CMK (cell line): ENCODE data around the gene PAMR1.
A peak's percentile ranks its signal among the peaks of the same experiment; 100 is the strongest.

ENCODE experiments used
- DNase-seq: peaks from one replicate; pipeline ENCODE4 v3.0.0-alpha.2; 2010; ENCODE audit warnings: low read depth

PAMR1 gene

DNA sequence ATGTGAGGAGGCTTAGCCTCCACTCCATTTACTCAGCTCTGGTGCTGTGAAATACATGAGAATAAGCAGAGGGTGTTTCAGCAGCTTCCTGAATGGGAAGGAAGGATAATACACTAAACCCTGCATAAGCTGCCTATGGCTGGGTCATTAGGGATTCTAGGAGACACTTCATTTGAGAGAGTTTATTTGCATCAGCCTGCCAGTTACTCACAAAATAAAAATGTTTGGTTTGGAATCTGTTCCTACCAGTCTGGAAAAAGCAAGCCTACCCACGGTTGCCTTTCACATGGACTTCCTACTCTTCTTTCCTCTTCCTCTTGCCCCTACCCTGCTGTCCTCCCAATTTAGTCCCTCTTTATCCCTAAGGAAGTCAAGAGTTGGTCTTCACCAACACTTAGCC lies 126.5 kb downstream of the PAMR1 start:
- no peak for DNase-seq

DNA sequence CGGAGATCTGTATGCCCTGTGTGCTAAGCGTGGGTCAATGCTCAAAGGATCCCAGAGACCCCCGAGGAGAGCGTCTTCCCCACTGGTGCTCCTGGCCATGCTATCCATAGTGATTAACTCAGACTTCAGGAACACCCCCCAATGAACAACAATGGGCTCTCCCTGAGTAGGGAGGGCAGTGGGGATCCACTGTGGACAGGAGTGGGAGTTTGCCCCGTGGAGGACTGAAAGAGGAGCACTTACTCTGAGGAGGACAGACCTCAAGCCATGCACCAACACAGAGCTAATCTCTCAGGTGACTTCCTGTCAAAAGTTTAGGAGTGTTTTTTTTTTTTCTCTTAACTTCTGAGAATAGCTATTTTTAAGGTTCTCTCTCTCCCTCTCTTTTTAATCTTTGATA lies 130.5 kb downstream of the PAMR1 start:
- no peak for DNase-seq

- no peak for DNase-seq
Observed at GRCh38 chr11:35393098-35393497, 132.3 kb downstream of the PAMR1 start.

- DNase-seq = peak; percentile 36
Observed at GRCh38 chr11:35391922-35392688, 133.3 kb downstream of the PAMR1 start.

DNA sequence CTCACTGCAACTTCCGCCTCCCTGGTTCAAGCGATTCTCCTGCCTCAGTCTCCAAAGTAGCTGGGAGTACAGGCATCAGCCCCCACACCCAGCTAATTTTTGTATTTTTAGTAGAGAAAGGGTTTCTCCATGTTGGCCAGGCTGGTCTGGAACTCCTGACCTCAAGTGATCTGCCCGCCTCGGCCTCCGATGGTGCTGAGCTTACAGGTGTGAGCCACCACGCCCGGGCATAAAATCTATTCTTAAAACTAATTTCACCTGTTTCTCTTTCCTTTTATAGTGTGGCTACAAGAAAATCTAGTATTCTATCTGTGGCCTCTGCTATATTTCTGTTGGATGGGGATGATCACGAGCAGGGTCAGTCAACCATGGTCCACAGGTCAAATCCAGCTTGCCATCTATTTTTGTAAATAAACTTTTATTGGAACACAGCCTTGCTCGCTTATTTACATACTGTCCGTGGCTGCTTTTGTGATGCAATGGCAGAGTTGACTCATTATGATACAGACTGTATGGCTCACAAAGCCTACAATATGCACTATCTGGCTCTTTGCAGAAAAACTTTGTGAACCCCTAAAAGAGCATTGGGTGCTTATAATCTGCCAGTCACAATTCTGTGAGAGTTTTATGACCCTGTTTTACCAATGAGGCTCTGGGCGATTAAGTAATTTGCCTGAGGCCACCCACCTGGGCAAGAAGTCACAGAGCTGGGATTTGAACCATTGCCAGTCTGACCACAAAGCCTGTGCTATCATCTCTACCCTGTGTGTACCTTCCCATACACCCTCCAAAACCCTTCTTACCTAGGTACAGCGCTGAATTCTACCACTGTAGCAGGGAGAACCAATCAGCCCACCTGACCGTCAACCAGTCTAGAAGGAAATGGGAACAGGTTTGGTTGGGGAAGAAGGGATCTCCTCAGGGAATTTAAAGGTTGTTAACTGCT lies 134.4 kb downstream of the PAMR1 start:
- no peak for DNase-seq

DNA sequence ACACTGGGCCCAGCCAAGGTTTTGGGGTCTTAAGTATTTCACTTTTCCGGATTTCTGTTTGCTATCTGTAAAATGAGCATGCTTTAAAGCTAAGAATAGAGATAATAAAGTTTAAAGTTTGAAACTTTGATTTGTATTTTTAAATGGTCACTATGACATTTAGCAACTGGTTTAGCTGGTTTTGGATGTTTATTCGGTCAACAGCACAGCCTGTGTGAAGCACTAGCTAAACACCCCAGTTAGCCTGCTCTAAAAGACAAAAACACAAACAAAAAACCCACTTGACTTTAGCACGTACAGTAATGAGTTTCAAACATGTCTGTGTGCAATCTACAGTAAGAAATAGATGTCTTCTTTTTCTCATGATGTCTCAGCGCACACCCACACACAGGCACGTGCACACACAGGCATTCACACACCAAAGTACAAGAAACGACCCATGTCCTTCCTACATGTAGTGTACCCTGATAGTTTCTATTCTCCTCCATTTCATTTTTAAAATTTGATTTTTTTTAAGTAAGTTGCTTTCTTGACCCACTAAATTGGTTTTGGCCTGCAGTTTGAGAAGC lies 135.4 kb downstream of the PAMR1 start:
- DNase-seq = no peak

- DNase-seq = no peak
Observed at GRCh38 chr11:35389112-35389511, 136.3 kb downstream of the PAMR1 start.

- no peak for DNase-seq
Observed at GRCh38 chr11:35388061-35388460, 137.4 kb downstream of the PAMR1 start.

GRCh38 chr11:35387111-35387982 lies 138.1 kb downstream of the PAMR1 start:
- DNase-seq = no peak

DNA sequence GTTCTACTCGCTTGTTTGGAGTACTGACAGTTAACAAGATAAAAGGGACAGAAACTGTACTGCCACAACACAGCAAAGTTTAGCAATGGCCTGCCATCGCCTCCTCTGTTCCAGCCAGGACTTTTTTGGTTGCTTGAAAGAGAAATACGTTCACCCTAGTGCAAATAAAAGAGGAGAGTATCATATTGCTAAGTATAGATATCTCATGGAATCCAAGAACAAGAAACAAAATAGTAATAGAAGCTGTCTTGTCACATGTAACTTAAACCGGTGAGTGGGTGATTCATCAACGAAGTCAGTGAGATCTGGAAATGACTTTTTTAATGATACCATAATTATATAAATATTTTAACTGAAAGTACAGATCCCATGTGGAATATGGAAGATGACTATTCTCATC lies 141.5 kb downstream of the PAMR1 start:
- no peak for DNase-seq
